BE2C (cell line): ENCODE results near the gene KCNJ5.
A peak's percentile ranks its signal among the peaks of the same experiment; 100 is the strongest.

ENCODE experiments used
- DNase-seq: peaks from one replicate; pipeline ENCODE4 v3.0.0-alpha.2; 2020
- H3K27me3 ChIP-seq: fragments of 250-450 bp; sonication (Bioruptor Pico); 2 replicates; pipeline ENCODE4 v1.5.1; 2020; ENCODE audit warnings: mild to moderate bottlenecking
- H3K36me3 ChIP-seq: fragments of 250-450 bp; sonication (Bioruptor Pico); 2 replicates; pipeline ENCODE4 v1.5.1; 2020; ENCODE audit warnings: mild to moderate bottlenecking
- H3K4me1 ChIP-seq: fragments of 250-450 bp; sonication (Bioruptor Pico); 2 replicates; pipeline ENCODE4 v1.5.1; 2020
- H3K4me3 ChIP-seq: 2 replicates; pipeline ENCODE4 v1.5.1; 2011; ENCODE audit warnings: low read depth, low read length
- H3K9me3 ChIP-seq: fragments of 250-450 bp; sonication (Bioruptor Pico); 2 replicates; pipeline ENCODE4 v1.5.1; 2020
- TF ChIP-seq, protein P1 (sequence below): IDR thresholded peaks from 2 replicates; pipeline ENCODE4 v1.5.1; 2012; ENCODE audit warnings: mild to moderate bottlenecking, low read depth, low read length

KCNJ5 gene

DNA sequence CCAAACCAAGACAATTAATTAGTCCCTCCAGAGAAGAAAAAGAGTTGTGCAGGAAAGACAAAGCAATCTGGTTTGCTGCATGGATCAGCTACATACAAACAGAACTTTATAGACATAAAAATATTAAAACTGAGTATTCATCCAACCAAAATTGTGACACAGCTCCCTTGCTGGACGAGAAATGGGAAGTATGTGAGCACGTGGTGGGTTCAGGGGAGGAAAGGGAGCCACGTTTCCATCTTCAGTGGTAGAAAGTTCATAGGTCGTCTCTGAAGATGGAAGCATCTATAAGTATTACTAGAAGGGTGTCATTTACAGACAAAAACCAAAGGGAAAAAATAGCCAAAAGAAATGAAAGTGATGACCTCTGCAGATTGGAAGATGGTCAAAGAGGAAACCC is 7.1 kb upstream of the KCNJ5 start:
- no peak overlapping the region for H3K4me3 ChIP-seq
- peaks cover 46% of the 10 kb centered on the region for H3K27me3 ChIP-seq

DNA sequence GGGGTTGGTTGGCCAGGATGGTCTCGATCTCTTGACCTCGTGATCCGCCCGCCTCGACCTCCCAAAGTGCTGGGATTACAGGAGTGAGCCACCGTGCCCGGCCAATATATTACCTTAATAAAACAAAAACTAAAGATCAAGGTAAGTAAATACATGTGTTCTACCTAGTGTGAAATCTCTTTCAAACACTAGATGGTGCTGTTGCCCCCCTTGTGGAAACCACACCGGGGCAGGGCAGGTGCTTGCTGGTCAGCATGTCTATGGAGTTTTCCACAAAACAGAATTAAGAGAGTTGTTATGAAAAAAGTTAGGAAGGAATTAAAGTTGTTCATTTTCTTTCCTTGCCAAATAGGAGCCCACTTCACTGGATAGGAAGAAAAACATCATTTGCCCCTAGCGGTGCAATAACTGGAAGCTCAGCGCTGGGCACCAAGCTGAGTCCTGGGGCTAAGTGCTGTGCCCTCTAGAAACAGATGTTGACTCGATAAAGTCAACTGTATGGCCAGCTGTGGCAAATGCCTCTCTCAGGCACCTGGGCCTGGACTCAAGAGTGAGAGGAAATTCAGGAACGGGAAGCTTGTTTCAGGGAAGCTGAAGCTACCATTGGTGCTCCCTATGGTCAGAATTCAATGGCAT is 6.3 kb upstream of the KCNJ5 start:
- Histone ChIP-seq H3K4me1 (no peaks in the 10 kb centered on the region), H3K9me3 (no peaks in the 10 kb centered on the region), H3K4me3 (no peak overlapping the region), H3K27me3 (peaks cover 53% of the 10 kb centered on the region), H3K36me3 (no peaks in the 10 kb centered on the region)
- DNase-seq: peak; percentile 61
- TF ChIP-seq, protein P1, sequence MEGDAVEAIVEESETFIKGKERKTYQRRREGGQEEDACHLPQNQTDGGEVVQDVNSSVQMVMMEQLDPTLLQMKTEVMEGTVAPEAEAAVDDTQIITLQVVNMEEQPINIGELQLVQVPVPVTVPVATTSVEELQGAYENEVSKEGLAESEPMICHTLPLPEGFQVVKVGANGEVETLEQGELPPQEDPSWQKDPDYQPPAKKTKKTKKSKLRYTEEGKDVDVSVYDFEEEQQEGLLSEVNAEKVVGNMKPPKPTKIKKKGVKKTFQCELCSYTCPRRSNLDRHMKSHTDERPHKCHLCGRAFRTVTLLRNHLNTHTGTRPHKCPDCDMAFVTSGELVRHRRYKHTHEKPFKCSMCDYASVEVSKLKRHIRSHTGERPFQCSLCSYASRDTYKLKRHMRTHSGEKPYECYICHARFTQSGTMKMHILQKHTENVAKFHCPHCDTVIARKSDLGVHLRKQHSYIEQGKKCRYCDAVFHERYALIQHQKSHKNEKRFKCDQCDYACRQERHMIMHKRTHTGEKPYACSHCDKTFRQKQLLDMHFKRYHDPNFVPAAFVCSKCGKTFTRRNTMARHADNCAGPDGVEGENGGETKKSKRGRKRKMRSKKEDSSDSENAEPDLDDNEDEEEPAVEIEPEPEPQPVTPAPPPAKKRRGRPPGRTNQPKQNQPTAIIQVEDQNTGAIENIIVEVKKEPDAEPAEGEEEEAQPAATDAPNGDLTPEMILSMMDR: peak; percentile 81

More for the DNA sequence above, 7.1 kb upstream of the KCNJ5 start:
- no peaks in the 10 kb centered on the region for H3K9me3 ChIP-seq
- DNase-seq: no peak
- H3K4me1 ChIP-seq: no peaks in the 10 kb centered on the region
- TF ChIP-seq, protein P1: no peak
- H3K36me3 ChIP-seq: no peaks in the 10 kb centered on the region

DNA sequence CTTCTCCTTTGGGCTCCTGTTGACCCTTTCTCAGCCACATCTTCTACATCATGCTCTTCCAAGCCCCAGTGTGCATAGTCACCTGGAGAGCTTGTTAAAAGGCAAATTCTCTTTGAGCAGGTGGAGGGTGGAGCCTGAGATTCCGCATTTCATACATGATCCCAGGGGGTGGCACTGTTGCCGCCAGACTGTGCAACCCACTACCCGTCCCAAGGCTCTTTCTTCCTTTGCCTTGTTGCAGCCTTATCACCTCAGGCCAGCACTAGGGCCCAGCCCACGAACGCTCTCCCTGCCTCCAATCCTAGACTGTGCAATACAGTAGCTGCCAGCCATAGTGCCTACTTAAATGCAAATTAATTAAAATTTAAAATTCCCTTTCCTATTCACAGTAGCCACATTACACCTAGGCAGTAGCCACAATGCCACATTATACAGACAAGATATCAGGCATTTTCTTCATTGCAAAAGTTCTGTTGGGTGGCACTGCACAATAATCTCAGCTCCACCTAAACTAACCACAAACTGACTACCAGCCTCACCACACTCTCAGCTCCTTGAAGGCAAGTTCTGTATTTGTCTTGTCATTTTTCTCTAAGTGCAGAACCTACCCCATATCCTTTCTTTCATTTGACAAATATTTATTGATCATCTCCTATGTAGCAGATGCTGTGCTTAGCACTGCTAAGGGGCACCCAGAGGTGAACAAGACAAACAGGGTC is 4.6 kb upstream of the KCNJ5 start:
- Histone ChIP-seq H3K9me3 (no peaks in the 10 kb centered on the region), H3K4me3 (no peak overlapping the region), H3K27me3 (peaks cover 63% of the 10 kb centered on the region), H3K4me1 (no peaks in the 10 kb centered on the region), H3K36me3 (no peaks in the 10 kb centered on the region)
- no peak for DNase-seq
- TF ChIP-seq, protein P1: peak; percentile 46

DNA sequence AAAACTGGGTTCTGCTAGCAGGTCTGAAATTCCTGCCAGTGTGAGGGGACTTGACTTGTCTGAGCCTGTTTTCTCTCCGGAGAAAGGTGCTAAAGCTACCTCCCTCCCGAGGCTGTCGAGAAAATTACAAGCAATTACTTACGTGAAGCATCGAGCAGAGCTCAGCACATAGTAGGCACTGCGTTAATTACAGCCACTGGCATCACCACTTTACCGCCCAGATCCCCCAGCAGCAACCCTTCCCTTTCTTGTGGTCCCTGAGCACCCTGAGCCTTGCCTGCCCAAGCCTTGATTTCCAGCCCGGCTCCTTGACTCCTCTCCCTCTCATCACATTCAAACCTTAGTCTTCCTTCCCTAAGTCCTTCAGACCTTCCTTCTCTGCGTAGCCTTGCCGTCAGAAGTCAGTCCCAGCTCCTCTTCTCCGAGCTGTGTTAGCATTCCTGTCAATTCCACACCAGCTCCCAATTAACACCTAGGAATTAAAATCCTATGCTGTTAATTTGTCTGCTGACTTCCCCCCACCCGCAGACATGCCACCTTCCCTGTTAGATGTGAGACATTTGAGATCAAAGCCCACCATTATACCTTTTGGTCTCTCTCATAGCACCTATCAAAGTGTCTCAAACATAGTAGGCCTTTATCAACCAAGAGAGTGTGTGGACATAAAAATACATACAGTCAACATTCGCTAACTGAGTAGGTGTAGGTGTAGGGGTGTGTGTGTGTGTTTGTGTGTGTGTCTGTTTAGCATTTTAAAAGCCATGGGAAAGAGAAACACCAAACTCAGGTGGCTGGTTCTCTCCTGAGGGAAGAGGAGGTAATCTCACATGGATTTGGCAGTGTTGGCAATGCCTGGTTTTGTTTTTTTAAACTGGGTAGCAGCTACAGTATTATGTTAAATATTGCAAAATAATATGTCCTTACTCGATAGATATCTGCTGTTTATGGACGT is 2.8 kb upstream of the KCNJ5 start:
- Histone ChIP-seq H3K36me3 (no peaks in the 10 kb centered on the region), H3K9me3 (no peaks in the 10 kb centered on the region), H3K27me3 (peaks cover 51% of the 10 kb centered on the region), H3K4me3 (no peak overlapping the region), H3K4me1 (no peaks in the 10 kb centered on the region)
- TF ChIP-seq, protein P1: no peak
- no peak for DNase-seq

DNA sequence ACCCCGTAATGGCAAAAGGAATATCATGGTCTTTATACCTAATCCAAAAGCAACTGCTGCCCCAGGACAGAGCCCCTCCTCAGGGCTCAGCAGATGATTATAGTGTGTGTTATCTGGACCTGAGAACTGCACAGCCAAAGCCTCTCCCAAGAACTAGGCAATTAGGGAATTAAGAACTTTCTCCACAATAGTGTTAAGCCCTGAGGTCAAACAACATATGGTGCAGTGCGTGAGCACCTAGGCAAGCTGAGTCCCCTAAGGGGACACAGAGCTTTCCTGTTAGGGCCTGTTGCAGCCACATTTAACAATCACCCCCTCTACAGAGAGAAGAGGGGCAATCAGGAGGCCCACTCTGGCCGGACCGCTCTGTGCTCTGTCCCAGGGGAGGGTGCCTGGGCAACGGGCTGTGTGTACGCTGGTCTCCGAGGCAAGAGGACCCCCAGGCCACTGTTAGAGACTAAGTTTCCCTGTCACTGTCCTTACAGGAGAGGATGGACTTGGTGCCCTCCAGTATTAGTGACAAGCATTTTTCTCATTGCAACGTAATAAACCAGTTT is 1.4 kb upstream of the KCNJ5 start:
- H3K4me3 ChIP-seq: no peak overlapping the region
- DNase-seq: no peak
- TF ChIP-seq, protein P1: no peak
- H3K4me1 ChIP-seq: no peaks in the 10 kb centered on the region; the same call in 1 of the 2 replicates
- no peaks in the 10 kb centered on the region for H3K9me3 ChIP-seq
- peaks cover 52% of the 10 kb centered on the region for H3K27me3 ChIP-seq
- no peaks in the 10 kb centered on the region for H3K36me3 ChIP-seq
